Mammary epithelial cell (primary cell): ENCODE data around the gene NRG3.

Experiments
- EZH2 ChIP-seq: IDR thresholded peaks from 2 replicates; pipeline ENCODE4 v1.6.1; 2012; ENCODE audit warnings: low read length, inconsistent platforms, borderline replicate concordance
- TF ChIP-seq, protein P1 (sequence below), 2 donors: IDR thresholded peaks in 1 of 2; conservative IDR thresholded peaks in 1 of 2; 2 replicates each; pipeline ENCODE4 v1.5.1; 2011 to 2012; ENCODE audit warnings: inconsistent platforms in 2 of 2, low read length in 2 of 2, mild to moderate bottlenecking in 2 of 2, control low read depth in 1 of 2, low read depth in 1 of 2; ENCODE audit not compliant: insufficient read depth in 1 of 2; ENCODE audit errors: extremely low read depth in 1 of 2

DNA sequence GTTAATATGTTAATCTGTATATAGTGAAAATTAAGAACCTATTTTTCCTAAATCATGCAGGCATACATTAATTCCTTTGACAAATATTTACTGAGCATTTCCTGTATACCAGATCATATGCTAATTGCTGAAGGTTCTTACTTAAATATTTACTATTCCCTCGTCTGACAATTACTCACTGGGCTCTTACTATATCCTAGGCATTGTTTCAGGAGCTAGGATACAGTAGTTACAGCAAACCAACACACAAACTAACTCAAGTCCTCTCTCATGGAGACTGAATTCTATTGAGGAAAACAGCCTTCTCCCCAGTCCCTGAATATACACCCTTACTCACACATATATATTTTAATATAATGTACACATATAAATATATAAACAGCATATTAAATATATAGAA is 786.0 kb downstream of the NRG3 start:
- TF ChIP-seq, protein P1, sequence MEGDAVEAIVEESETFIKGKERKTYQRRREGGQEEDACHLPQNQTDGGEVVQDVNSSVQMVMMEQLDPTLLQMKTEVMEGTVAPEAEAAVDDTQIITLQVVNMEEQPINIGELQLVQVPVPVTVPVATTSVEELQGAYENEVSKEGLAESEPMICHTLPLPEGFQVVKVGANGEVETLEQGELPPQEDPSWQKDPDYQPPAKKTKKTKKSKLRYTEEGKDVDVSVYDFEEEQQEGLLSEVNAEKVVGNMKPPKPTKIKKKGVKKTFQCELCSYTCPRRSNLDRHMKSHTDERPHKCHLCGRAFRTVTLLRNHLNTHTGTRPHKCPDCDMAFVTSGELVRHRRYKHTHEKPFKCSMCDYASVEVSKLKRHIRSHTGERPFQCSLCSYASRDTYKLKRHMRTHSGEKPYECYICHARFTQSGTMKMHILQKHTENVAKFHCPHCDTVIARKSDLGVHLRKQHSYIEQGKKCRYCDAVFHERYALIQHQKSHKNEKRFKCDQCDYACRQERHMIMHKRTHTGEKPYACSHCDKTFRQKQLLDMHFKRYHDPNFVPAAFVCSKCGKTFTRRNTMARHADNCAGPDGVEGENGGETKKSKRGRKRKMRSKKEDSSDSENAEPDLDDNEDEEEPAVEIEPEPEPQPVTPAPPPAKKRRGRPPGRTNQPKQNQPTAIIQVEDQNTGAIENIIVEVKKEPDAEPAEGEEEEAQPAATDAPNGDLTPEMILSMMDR (conservative IDR thresholded peaks at IDR 0.05 in 1 of 2, IDR thresholded peaks at IDR 0.05 in 1 of 2; ENCODE audit: extremely low read depth in 1 of 2, insufficient read depth in 1 of 2, low read depth in 1 of 2, low read length in 2 of 2), result no peak
- TF ChIP-seq EZH2, result no peak
